ENCODE results near the gene SNAI1. TPM values are rescaled to one million over a fixed set of nuclear protein-coding genes. Genes with fewer than 3 reads are reported as not detected.

SNAI1 gene
- total RNA-seq, 1 experiment from 2014 or later, result 4.1 TPM

GRCh38 chr20:50029083-50029696 lies 46.4 kb downstream of the SNAI1 start:
- ChIA-PET POLR2A (ENCODE audit: low non-redundant PET) (no interaction called here), CTCF (no interaction called here)
- Histone ChIP-seq H3K4me1 (ENCODE audit: insufficient read depth, low read length, poor library complexity, severe bottlenecking) (no peaks in the 10 kb centered on the region), H3K9me3 (ENCODE audit: low read depth, low read length, poor library complexity, severe bottlenecking) (no peaks in the 10 kb centered on the region), H3K36me3 (ENCODE audit: insufficient read depth, low read length, poor library complexity, severe bottlenecking) (no peaks in the 10 kb centered on the region), H3K27me3 (replicated peaks; ENCODE audit: insufficient read depth, low read depth, low read length, poor library complexity) (no peaks in the 10 kb centered on the region), H3K27ac (ENCODE audit: low read depth, low read length, poor library complexity, severe bottlenecking) (no peak overlapping the region), H3K4me3 (ENCODE audit: low read depth, low read length, poor library complexity, severe bottlenecking) (no peak overlapping the region)
- no peak for DNase-seq (ENCODE audit: low spot score)
- no peak for TF ChIP-seq CTCF (conservative IDR thresholded peaks at IDR 0.05; ENCODE audit: low read depth, low read length)
- TF ChIP-seq EZH2 (IDR thresholded peaks at IDR 0.05; ENCODE audit: borderline replicate concordance, low read depth, low read length, poor library complexity, severe bottlenecking), result no peak
- no TSS peak for BruUV-seq (replicated peaks)
- intact Hi-C loops (cut with micrococcal nuclease; ENCODE audit: unreplicated experiment), result no loop called here

GRCh38 chr20:50029697-50030461 lies 47.1 kb downstream of the SNAI1 start:
- no peak for DNase-seq (ENCODE audit: low spot score)
- intact Hi-C loops (cut with micrococcal nuclease; ENCODE audit: unreplicated experiment), result no loop called here
- Histone ChIP-seq H3K27me3 (replicated peaks; ENCODE audit: insufficient read depth, low read depth, low read length, poor library complexity) (no peaks in the 10 kb centered on the region), H3K4me1 (ENCODE audit: insufficient read depth, low read length, poor library complexity, severe bottlenecking) (no peaks in the 10 kb centered on the region), H3K27ac (ENCODE audit: low read depth, low read length, poor library complexity, severe bottlenecking) (no peak overlapping the region), H3K9me3 (ENCODE audit: low read depth, low read length, poor library complexity, severe bottlenecking) (no peaks in the 10 kb centered on the region), H3K36me3 (ENCODE audit: insufficient read depth, low read length, poor library complexity, severe bottlenecking) (no peaks in the 10 kb centered on the region), H3K4me3 (ENCODE audit: low read depth, low read length, poor library complexity, severe bottlenecking) (no peak overlapping the region)
- TF ChIP-seq CTCF (conservative IDR thresholded peaks at IDR 0.05; ENCODE audit: low read depth, low read length) (no peak), EZH2 (IDR thresholded peaks at IDR 0.05; ENCODE audit: borderline replicate concordance, low read depth, low read length, poor library complexity, severe bottlenecking) (no peak)
- POLR2A ChIA-PET (ENCODE audit: low non-redundant PET), result no interaction called here
- CTCF ChIA-PET, result no interaction called here
- no TSS peak for BruUV-seq (replicated peaks)

DNA sequence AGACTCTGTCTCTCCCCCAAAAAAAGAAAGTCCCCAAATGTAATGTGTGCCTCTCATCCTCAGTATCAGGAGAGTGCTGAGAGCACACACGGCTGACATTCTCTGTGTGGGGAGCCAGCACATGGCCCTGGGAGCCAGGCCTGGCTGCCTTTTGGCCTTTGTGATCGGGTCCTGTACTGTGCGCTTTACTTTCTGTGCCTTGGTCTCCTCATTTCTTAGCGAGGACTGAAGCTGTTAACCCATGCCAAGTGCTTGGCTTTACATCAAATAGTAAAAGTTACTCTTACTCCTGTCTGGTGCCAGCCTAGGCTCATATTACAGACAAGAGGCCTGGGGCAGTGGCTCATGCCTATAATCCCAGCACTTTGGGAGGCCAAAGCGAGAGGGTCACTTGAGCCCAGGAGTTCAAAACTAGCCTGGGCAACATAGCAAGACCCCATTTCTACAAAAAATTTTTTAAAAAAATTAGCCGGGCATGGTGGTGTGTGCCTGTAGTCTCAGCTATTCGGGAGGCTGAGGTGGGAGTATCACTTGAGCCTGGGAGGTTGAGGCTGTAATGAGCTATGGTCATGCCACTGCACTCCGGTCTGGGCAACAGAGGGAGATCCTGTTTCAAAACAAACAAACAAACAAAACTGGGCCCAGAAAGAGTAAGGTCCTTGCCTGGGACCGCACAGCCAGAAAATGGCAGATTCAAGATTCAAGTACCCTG lies 50.3 kb downstream of the SNAI1 start:
- Histone ChIP-seq H3K4me3 (ENCODE audit: low read depth, low read length, poor library complexity, severe bottlenecking) (no peak overlapping the region), H3K27me3 (replicated peaks; ENCODE audit: insufficient read depth, low read depth, low read length, poor library complexity) (no peaks in the 10 kb centered on the region), H3K36me3 (ENCODE audit: insufficient read depth, low read length, poor library complexity, severe bottlenecking) (no peaks in the 10 kb centered on the region), H3K9me3 (ENCODE audit: low read depth, low read length, poor library complexity, severe bottlenecking) (no peaks in the 10 kb centered on the region), H3K4me1 (ENCODE audit: insufficient read depth, low read length, poor library complexity, severe bottlenecking) (no peaks in the 10 kb centered on the region), H3K27ac (ENCODE audit: low read depth, low read length, poor library complexity, severe bottlenecking) (no peak overlapping the region)
- ChIA-PET CTCF (no interaction called here), POLR2A (ENCODE audit: low non-redundant PET) (no interaction called here)
- no peak for DNase-seq (ENCODE audit: low spot score)
- no TSS peak for BruUV-seq (replicated peaks)
- intact Hi-C loops (cut with micrococcal nuclease; ENCODE audit: unreplicated experiment), result no loop called here
- TF ChIP-seq CTCF (conservative IDR thresholded peaks at IDR 0.05; ENCODE audit: low read depth, low read length) (no peak), EZH2 (IDR thresholded peaks at IDR 0.05; ENCODE audit: borderline replicate concordance, low read depth, low read length, poor library complexity, severe bottlenecking) (no peak)
